Urothelium cell line (cell line): Measurements from ENCODE around the gene SYK.

ENCODE experiments used
- DNase-seq: peaks from one replicate; pipeline ENCODE4 v3.0.0; 2011; ENCODE audit warnings: low spot score, mixed read lengths
- FAIRE-seq: peaks from 2 replicates; lab custom pipeline; 2011; peaks lifted over from hg19 to GRCh38; lab: Jason Lieb, UNC

Gene SYK

GRCh38 chr9:90899287-90899686, 97.7 kb downstream of the SYK start:
- FAIRE-seq (peak; percentile 94), DNase-seq (no peak)

DNA sequence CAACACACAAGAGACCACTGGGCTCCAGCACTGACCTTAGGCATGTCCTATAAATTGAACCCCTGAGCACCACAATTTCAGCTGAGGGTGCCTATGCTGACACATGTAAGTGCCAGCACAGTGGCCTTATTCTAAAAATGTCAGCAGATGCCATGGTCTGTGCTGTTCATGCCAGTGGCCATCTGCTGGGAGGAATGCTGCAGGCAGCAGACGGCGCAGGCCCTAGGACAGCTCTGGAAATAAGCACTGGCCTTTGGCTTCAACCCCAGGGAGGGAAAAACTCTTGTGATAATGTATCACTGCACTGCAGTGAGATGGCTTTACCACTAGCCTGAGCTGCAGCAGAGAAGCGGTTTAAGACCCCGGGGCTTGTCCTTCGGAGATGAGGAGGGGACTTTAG, 98.5 kb downstream of the SYK start:
- FAIRE-seq = no peak
- no peak for DNase-seq

DNA sequence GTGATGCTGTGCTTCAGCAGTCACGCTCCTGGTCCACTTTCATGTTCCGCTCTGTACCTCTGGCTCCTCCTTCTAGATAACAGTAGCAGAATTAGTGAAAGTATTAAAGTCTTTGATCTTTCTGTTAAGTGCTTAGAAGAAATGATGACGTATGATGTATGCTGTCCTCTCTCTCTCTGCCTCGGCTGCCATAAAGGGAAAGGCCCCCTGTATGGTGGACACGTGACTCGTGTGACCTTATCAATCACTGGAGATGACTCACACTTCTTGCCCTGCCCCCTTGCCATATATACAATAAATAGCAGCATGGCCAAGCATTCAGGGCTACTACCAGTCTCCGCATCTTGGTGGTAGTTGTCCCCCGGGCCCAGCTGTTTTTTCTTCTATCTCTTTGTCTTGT, 100.3 kb downstream of the SYK start:
- no peak for FAIRE-seq
- DNase-seq = no peak

DNA sequence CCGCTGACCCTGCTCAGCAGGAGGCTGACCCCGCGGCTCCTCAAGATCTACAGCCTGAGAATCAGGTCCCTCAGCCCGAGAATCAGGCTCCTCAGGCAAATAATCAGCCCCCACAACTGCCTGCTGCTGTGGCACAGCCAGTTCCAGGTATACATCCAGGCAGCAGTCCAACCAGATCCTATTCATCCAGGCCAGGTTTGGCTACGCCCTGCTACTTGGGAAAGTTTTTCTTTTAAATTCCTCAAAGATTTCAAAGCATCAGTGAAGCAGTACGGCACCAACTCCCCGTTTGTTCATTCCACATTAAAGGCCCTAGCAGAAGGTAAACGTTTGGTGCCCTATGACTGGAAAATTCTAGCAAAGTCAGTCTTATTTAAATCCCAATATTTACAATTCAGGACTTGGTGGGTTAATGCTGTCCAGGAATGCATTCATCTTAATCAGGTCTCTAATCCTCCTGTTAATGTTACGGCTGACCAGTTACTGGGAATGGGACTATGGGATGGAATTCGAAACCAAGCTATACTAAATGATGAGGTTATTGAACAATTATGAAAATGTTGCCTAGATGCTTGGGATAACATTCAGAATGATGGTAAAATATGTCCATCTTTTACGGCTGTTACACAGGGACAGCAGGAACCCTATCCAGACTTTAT, 102.3 kb downstream of the SYK start:
- FAIRE-seq (no peak), DNase-seq (no peak)

GRCh38 chr9:90904706-90905478, 103.3 kb downstream of the SYK start:
- FAIRE-seq (no peak), DNase-seq (no peak)

DNA sequence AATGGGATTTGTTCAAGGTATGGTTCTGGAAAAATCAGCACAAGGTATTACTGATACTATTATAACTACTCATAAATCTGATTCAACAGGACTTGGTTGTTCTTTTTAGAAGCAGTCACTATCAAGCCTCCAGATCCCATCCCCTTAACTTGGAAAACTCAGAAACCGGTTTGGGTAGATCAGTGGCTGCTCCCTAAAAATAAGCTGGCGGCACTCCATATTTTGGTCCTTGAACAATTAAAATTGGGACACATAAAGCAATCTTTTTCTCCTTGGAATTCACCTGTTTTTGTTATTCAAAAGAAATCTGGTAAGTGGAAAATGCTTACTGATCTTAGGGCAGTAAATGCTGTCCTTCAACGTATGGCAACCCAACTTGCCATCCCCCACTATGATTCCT, 104.2 kb downstream of the SYK start:
- FAIRE-seq = no peak

GRCh38 chr9:90906316-90907055, 104.9 kb downstream of the SYK start:
- no peak for DNase-seq

More for the DNA sequence above, 104.2 kb downstream of the SYK start:
- DNase-seq = no peak

DNA sequence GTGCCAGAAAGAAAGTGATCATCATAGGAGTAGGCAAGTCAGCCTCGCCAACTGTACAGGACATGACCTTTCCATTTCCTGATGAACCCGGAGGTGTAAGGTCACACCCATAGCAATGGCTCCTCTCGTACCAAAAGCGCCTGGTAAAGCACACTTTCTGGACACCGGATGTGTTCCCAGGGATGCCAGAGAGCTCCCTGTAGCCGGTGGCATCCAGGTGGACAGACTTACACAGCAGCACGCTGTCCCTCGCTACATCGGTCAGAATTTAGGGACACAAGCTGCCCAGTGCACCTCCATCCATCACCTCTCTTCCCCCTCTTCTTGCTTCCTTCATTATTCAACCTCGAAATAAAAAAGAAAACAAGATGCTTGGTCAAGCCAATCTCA, 105.4 kb downstream of the SYK start:
- no peak for DNase-seq
- FAIRE-seq = no peak

More at GRCh38 chr9:90906316-90907055, 104.9 kb downstream of the SYK start:
- no peak for FAIRE-seq

DNA sequence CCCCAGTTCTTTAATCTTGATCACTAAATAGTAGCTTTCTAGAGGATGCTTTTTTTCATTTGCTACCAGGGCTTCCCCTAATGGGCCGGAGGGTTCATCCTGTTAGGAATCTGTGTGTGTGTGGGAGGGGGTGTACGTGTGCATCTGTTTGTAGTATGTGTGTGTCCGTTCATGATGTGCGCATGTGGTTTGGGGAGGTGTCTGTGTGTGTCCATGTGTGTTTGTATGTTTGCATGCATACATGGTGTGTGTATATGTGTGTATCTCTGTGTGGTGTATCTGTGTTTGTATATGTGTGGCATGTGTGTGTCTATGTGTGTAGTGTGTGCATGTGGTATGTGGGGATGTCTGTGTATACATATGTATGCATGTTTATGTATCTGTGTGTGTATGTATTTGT, 106.2 kb downstream of the SYK start:
- no peak for DNase-seq

DNA sequence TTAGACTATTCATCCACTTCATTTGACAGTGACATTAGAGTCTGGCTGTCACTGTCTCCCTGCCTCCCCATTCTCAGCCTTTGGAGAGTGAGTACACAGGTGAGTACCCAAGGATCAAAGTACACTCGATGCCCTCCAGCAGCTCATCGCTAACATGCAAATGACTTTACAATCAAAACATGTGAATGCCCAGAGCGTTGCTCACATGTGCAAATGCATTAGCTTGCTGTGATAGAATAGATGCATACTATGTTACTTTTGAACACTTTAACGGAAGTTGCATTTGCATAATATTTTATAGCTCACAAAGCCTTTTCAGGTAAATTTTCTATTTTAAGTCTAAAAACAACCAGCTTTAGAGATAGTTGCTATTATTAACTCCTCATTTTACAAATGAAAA, 107.6 kb downstream of the SYK start:
- FAIRE-seq = no peak

More for the DNA sequence above, 106.2 kb downstream of the SYK start:
- peak; percentile 97 for FAIRE-seq

GRCh38 chr9:90909747-90910283, 108.2 kb downstream of the SYK start:
- FAIRE-seq = no peak
- no peak for DNase-seq

More for the DNA sequence above, 107.6 kb downstream of the SYK start:
- DNase-seq = no peak

DNA sequence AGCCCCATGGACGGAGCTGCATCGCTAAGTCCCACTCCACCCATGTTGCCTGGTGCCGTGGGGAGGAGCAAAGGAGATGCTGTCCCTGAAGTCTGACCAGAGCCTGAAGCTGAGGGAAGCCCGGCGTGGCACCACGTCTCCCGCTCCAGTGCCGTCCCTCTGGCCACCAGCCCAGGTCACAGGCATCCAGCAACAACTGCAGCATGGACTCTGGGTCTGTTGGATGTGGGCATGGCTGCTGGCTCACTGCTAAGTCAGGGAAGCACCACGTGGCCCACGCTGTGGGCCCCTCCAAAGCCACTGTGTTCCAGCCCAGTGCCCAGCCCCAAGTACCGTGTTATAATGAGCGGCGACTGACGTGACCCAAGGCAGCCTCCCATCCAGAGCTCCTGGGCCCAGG, 112.6 kb downstream of the SYK start:
- FAIRE-seq (no peak), DNase-seq (no peak)

- peak; percentile 91 for DNase-seq
- FAIRE-seq = peak; percentile 94
These were observed 113.4 kb downstream of the SYK start for GRCh38 chr9:90914868-90915483.

GRCh38 chr9:90915693-90916092, 114.1 kb downstream of the SYK start:
- DNase-seq (peak; percentile 59), FAIRE-seq (no peak)

DNA sequence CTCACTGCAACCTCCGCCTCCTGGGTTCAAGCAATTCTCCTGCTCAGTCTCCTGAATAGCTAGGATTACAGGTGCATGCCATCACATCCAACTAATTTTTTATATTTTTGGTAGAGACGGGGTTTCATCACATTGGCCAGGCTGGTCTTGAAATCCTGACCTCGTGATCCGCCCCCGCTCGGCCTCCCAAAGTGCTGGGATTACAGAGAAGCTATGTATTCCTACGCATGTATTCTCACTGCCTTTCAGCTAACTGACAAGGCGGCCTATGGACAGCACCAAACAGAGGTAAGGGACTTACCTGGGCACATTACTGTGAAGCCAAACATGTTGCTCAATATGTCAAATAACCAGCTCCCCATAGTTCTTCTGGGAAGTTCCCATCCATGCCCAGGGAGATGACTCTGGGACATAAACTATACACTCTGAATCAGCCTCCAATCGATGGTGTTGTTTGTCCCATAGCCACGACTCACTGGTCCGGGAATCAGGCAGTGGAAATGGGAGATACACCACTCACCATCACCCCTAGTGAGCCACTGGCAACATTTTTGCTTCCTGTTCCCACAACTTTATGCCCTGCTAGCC, 114.6 kb downstream of the SYK start:
- FAIRE-seq = no peak
- DNase-seq = no peak

GRCh38 chr9:90919883-90920282, 118.3 kb downstream of the SYK start:
- FAIRE-seq (no peak), DNase-seq (no peak)

DNA sequence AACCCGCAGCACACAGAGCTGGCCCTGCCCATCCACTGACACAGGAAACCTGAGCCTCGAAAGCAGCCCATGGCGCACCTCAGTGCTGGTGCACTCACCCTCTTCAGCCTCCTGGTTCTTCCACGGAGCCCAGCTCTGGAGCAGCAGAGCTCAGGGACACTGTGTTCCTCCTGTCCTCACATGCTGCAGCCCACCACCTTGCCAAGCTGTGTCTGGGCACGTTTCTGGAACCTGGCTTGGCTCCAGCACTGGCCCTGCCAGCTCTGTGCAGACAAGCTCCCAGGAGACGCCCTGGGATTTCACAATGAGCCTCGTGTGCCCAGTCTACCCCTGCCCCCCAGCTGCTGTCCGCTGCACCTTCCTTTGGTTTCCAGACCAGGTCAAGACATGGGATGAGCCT, 119.5 kb downstream of the SYK start:
- DNase-seq = no peak
- no peak for FAIRE-seq

DNA sequence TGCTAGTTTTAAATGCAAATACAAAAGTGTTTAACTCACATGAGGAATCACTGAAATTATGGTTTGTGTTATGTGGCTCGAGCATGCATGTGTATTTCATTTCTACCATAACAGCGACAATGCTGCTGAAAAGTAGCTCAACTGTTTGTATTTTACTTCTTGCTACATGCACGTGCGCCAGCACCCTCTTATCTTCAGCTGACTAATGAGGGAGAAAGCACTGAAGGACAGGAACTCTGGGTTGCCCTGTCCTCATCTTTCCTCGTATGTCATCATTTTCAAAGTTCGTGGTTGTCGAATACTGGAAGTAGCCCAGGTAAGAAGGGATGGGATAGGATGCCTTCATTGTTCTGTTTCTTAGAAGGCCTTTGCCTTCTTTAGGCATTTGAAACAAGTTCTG, 120.3 kb downstream of the SYK start:
- DNase-seq (no peak), FAIRE-seq (no peak)

GRCh38 chr9:90925581-90926257, 124.1 kb downstream of the SYK start:
- peak; percentile 35 for DNase-seq
- no peak for FAIRE-seq

- DNase-seq (no peak), FAIRE-seq (no peak)
These were observed 125.3 kb downstream of the SYK start for GRCh38 chr9:90926936-90927335.
